ENCODE measurements around the gene NTF4.
"Not testable (repeated sequence)": the region's sequence is repeated elsewhere in the genome, so short reads cannot be mapped to it uniquely, and the experiment has no call there.

Gene NTF4

GRCh38 chr19:49056902-49057596, 7.6 kb downstream of the NTF4 start:
- DNase-seq (ENCODE audit: low read depth in 2 of 2): not testable (repeated sequence)

GRCh38 chr19:49056101-49056901, 8.3 kb downstream of the NTF4 start:
- no peak for DNase-seq (ENCODE audit: low read depth in 2 of 2)

GRCh38 chr19:49050376-49051033, 14.1 kb downstream of the NTF4 start:
- not testable (repeated sequence) for DNase-seq (ENCODE audit: low read depth in 2 of 2)

- DNase-seq (ENCODE audit: low read depth in 2 of 2): not testable (repeated sequence)
Observed at GRCh38 chr19:49049834-49050233, 14.8 kb downstream of the NTF4 start.

GRCh38 chr19:49049011-49049410, 15.6 kb downstream of the NTF4 start, which contains the start of gene CGB8:
Gene CGB8 (minus strand): TSS chr19:49049111. CDS start chr19:49048739, 372 bp downstream.
- not testable (repeated sequence) for DNase-seq (ENCODE audit: low read depth in 2 of 2)

- DNase-seq (ENCODE audit: low read depth in 2 of 2): not testable (repeated sequence)
Observed at GRCh38 chr19:49043548-49043947, 21.1 kb downstream of the NTF4 start, which contains the start of gene CGB5. Gene CGB5 (plus strand): TSS chr19:49043848. CDS start chr19:49044210, 362 bp downstream.

- not testable (repeated sequence) for DNase-seq (ENCODE audit: low read depth in 2 of 2)
Observed at GRCh38 chr19:49042666-49043065, 22.0 kb downstream of the NTF4 start.

GRCh38 chr19:49042177-49042576, 22.4 kb downstream of the NTF4 start:
- DNase-seq (ENCODE audit: low read depth in 2 of 2): no peak

GRCh38 chr19:49039736-49040135, 24.9 kb downstream of the NTF4 start:
- not testable (repeated sequence) for DNase-seq (ENCODE audit: low read depth in 2 of 2)

- DNase-seq (ENCODE audit: low read depth in 2 of 2): not testable (repeated sequence)
Observed at GRCh38 chr19:49038557-49039276, 25.9 kb downstream of the NTF4 start.

- DNase-seq (ENCODE audit: low read depth in 2 of 2): not testable (repeated sequence)
Observed at GRCh38 chr19:49038111-49038510, 26.5 kb downstream of the NTF4 start.

GRCh38 chr19:49036815-49037214, 27.8 kb downstream of the NTF4 start, which contains the start of gene CGB1:
Gene CGB1 (minus strand): TSS chr19:49036895. CDS start chr19:49036711, 184 bp downstream.
- DNase-seq (ENCODE audit: low read depth in 2 of 2): not testable (repeated sequence)

GRCh38 chr19:49031642-49032301, 32.8 kb downstream of the NTF4 start, which contains the start of gene CGB2:
Gene CGB2 (plus strand): TSS chr19:49031890. CDS start chr19:49032096, 206 bp downstream.
- DNase-seq (ENCODE audit: low read depth in 2 of 2): not testable (repeated sequence)

GRCh38 chr19:49030323-49030722, 34.3 kb downstream of the NTF4 start:
- not testable (repeated sequence) for DNase-seq (ENCODE audit: low read depth in 2 of 2)

GRCh38 chr19:49029749-49030148, 34.9 kb downstream of the NTF4 start:
- DNase-seq (ENCODE audit: low read depth in 2 of 2): not testable (repeated sequence)

GRCh38 chr19:49028686-49029085, 35.9 kb downstream of the NTF4 start:
- not testable (repeated sequence) for DNase-seq (ENCODE audit: low read depth in 2 of 2)

GRCh38 chr19:49025599-49025998, 39.0 kb downstream of the NTF4 start:
- DNase-seq (ENCODE audit: low read depth in 2 of 2): not testable (repeated sequence)

- not testable (repeated sequence) for DNase-seq (ENCODE audit: low read depth in 2 of 2)
Observed at GRCh38 chr19:49025088-49025487, 39.5 kb downstream of the NTF4 start.

- not testable (repeated sequence) for DNase-seq (ENCODE audit: low read depth in 2 of 2)
Observed at GRCh38 chr19:49024233-49024632, 40.4 kb downstream of the NTF4 start, which contains the start of gene CGB3. Gene CGB3 (minus strand): TSS chr19:49024333. CDS start chr19:49023971, 362 bp downstream.

- DNase-seq (ENCODE audit: low read depth in 2 of 2): no peak
Observed at GRCh38 chr19:49022116-49022515, 42.5 kb downstream of the NTF4 start.
